ENCODE data around the gene PDE1A.
"Not testable (repeated sequence)": the region's sequence is repeated elsewhere in the genome, so short reads cannot be mapped to it uniquely, and the experiment has no call there.

PDE1A gene

GRCh38 chr2:182406221-182406620 is 20.6 kb downstream of the PDE1A start:
- DNase-seq (ENCODE audit: low spot score) = no peak

DNA sequence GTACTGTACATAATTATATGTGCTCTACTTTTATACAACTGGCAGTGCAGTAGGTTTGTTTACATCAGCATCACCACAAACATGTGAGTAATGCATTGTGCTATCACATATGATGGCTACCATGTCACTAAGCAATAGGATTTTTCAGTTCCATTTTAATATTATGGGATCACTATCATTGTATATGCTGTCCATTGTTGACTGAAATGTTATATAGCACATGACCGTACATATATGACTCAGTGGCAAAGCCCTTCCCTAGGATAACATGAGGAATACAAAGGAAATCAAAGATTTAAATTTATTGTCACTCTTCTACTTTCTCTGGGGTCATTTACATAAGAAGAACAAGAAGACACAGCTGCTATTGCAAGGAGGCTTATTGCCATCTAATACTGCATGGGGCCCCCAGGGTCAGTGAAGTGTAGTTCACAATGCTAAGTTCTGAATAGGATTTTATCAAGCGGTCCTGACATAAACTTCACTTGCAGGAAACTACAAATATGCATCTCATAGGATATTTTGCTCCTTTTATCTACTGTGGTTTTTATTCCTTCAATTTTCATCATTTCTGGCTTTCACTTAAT is 21.8 kb downstream of the PDE1A start:
- no peak for DNase-seq (ENCODE audit: low spot score)

DNA sequence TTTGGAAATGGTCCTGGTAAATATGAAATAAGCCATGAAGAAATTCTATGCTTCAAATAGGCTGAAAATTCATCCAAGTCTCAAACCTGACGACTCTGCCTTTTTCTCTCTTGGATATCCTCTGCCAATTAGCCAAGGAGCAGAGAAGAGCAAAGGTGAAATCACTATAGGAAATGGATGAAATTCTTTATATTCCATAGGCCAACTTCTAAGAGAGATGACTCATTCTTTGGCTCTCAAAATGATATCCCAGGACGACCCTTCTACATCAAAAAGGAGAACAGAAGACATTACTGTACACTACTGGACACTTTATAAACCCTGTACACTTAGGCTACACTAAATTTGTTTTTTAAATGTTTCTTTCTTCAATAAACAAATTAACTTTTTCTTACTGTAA is 22.7 kb downstream of the PDE1A start:
- DNase-seq (ENCODE audit: low spot score) = no peak

- no peak for DNase-seq (ENCODE audit: low spot score)
Observed at GRCh38 chr2:182393270-182393760, 33.5 kb downstream of the PDE1A start.

DNA sequence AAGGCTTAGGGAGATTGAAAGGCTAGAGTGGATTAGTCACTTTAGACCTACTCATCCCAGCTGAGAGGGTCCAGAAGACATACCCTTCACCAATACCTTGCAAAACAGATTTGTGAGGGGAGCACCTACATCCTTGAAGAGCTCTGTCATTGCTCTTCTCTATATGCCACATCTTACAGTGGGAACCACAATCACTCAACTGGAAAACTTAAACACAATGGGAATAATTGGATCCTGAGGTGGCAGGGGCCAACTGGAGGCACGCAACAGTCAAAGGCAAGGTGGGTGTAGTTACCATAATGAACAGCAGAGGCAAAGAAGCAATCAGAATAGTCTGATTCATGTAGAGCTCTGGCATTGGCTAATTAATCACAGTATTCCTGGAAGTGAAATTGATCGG is 35.4 kb downstream of the PDE1A start:
- no peak for DNase-seq (ENCODE audit: low spot score)

- DNase-seq (ENCODE audit: low spot score) = not testable (repeated sequence)
Observed at GRCh38 chr2:182386267-182386880, 40.5 kb downstream of the PDE1A start.

- no peak for DNase-seq (ENCODE audit: low spot score)
Observed at GRCh38 chr2:182384860-182385259, 42.0 kb downstream of the PDE1A start.

DNA sequence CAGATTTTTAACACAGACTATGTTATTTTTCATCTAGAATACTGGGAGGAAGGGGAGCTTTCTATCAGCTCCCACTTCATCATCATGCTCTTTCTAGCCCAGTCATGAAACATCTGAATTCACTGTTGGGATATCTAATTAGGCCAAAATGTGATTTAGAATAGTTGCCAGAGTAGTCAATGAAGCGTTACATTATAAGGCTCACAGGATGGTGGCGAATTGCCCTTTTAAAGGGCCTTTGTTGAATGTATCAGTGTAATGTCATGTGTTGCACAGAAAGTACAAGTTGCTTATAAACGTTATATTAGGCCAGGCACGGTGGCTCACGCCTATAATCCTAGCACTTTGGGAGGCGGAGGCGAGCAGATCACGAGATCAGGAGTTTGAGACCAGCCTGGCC is 45.6 kb downstream of the PDE1A start:
- no peak for DNase-seq (ENCODE audit: low spot score)

DNA sequence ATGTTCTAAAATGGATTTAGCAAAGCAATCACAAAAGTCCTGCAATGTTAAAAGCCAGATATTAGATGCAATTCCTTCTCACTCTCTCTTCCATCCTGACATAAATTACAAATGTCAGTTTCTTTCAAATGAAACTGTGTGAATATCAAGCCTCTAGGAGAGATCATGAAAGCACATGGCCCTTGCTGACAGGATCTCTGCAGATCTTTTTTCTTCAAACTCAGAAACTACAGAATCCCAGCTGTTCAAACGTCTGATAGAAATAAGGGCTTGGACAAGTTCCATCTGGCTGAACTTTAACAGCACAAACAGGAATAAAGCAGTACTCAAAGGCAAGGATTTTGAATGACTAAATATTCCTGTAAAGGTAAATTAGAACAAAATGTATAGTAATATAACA is 47.6 kb downstream of the PDE1A start:
- DNase-seq (ENCODE audit: low spot score) = no peak

GRCh38 chr2:182378759-182379158 is 48.1 kb downstream of the PDE1A start:
- no peak for DNase-seq (ENCODE audit: low spot score)

DNA sequence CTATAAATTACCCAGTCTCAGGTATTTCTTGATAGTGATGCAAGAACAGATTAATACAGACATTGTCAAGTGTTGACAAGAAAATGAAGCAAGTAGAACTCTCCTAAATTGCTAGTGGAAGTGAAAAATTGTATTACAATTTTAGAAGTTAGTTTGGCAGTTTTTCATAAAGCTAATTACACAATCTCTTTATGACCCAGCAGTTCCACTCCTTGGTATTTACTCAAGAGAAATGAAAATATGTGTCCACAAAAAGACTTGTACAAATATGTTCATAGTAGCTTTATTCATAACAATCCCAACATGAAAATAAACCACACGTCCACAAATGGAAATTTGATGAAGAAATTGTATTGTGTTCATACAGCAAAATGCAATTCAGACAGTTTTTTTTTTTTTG is 49.4 kb downstream of the PDE1A start:
- DNase-seq (ENCODE audit: low spot score) = no peak

- no peak for DNase-seq (ENCODE audit: low spot score)
Observed at GRCh38 chr2:182375862-182376261, 51.0 kb downstream of the PDE1A start.

- no peak for DNase-seq (ENCODE audit: low spot score)
Observed at GRCh38 chr2:182372661-182373060, 54.2 kb downstream of the PDE1A start.

DNA sequence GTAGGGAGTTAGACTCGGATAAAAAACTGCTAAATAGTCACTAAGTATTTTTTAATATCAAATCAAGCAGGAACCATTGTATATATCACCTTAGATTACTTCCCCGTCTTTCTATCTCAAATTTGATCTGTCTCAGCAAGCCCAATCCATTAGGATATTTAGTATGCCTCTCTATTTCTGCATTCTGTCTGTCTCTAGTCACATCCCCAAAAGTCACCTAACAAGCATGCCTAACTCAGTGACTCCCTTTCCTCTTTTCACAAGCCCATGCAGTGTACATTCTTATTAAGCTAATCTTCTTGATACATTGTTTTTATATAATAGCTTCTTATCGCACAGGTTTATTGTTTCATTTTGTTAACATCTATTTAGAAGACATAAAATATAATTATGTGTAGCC is 57.8 kb downstream of the PDE1A start:
- DNase-seq (ENCODE audit: low spot score) = no peak

DNA sequence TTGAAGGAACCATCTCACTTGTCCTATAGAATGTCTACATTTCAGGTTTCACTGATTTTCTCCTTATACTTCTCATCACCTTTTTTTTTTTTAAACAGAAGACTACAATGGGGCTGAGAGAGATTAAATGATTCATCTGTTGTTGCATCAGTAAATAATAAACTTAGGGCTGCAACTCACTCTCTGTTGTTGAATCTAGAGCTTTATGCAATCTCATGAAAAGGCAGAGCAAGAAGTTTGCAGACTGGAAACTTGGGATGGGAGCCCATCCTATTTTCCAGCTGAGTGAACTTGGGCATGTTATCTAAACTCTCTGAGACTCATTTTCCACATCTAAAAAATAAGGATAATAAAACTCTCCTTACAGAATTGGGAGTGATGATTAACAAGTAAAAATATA is 58.4 kb downstream of the PDE1A start:
- no peak for DNase-seq (ENCODE audit: low spot score)

DNA sequence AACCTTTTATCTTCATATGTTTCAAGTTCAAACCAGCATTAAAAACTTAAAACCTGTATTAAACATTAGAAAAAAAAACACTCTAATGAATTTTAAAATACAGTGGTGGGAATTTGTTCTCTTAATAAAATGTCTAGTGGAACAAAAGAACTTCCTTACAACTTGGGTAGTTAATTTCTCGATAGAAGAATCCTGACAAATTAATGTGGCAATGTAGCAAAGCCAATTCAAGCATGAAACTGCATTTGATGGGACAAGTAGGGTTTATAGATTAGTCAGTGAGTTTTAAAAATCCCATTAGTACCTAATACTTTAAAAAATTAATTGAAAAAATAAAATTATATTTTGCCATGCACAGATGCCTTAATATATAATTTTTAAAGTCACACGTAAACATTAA is 59.4 kb downstream of the PDE1A start:
- DNase-seq (ENCODE audit: low spot score) = no peak

DNA sequence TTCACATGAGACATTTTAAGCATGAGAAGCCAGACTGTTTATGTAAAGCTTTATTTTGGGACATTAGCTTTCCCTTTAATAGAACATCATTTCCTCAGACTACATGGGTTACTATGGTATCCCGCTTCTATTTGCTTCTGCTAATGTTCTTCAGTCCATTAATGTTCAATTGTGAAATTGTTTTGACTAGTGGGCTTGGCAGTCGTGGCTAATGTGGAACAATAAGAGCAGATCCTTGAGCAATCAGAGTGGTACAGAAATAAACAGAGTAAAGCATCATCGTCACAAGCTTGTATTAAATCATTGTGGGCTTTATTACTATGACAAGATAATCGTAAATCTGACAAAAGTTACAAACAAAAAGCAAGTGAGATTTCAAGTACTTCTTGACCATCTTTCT is 60.2 kb downstream of the PDE1A start:
- no peak for DNase-seq (ENCODE audit: low spot score)

GRCh38 chr2:182365855-182366254 is 61.0 kb downstream of the PDE1A start:
- no peak for DNase-seq (ENCODE audit: low spot score)

DNA sequence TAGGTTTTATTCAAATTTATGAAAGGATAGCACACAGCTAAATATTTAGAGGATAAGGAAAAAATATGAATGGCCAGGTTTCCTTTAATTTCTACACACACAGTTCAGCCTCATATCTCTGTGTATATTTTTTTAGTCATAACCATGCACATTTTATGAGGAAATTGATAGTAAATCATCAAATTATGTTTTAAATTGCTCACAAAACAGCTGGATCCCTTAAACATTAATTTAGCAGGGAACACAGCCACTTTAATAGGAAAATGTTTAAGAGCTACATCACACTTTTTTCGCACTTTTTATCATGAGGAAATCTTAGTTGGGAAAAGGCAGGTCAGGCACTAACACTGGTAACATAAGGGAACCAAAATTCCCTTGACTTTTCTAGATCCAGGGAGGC is 65.4 kb downstream of the PDE1A start:
- no peak for DNase-seq (ENCODE audit: low spot score)

DNA sequence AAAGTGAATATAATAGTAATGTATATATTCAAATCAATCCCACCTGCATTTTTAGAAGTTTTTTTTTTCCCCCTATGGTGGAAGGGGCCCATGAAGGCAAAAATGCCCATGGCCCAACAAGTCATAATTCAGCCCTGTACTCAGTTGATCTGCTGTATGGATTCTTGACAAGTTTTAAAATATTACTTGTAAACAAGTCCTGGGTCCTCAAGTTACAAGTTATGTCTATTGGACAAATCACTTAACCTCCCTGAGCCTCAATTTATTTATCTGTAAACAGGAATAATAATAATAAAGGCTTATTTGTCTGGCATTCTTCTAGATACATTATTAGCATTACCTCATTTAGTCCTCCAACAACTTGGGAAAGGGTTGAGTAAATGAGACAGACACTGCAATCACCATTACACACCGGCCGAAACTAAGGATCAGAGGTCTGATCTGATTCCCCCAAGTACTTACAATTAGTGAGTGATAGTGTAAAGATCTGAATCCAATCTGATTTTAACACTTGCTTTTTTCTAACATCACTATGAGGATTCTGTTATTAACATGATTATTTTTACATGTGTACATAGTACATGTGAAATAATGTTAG is 66.1 kb downstream of the PDE1A start:
- no peak for DNase-seq (ENCODE audit: low spot score)

GRCh38 chr2:182359990-182360662 is 66.7 kb downstream of the PDE1A start:
- DNase-seq (ENCODE audit: low spot score) = no peak

DNA sequence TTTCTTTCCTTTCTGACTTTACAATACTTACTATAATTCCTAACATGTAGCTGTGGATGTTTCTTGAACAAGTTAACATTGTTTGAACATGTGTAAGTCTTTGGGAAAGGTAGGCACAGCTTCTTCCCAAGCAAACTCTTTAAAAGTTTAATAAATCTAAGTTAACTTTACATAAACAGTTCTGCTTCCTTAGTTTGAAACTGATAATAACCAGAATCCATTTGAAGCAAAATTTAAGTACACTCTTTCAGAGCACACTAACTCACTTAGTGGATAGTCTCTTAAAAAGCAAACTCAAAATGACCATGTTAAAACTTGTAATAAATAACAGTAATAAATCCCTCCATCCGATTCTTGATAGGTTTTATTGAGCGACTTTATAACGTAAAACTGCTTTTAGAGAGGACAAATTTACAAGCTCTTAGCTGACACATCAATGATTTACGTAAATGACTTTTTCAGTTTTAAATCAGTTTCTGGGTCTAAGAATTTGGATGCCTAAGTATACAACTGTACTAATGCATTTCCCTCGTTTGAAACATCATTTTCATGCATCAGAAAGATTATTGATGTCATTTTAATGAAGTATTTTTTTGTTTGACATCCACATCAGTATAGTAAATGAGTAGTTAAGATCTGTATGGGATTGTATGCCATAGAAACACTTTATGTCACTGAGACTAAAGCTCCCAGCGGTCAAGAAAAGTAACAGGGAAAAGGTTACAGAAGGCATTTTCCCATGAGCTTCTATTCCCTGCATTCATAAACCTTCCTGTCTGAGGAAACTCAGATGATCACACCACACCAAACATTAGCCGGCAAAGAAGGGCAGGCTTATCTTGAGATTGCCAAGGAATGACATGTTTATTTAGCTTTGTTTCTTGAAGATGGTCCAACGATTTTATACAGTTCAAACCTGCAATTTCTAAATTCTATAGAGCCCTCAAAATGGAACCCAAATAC is 67.5 kb downstream of the PDE1A start:
- DNase-seq (ENCODE audit: low spot score) = no peak
